ENCODE data around the gene CPLANE1. TPM values are rescaled to one million over a fixed set of nuclear protein-coding genes. Genes with fewer than 3 reads are reported as not detected.

The CPLANE1 gene
- total and polyA plus RNA-seq, 7 experiments from 2014 or later: 1.1 to 14.7 (median 9.0) TPM

- Mint-ChIP-seq H3K27ac (no peak overlapping the region), H3K4me3 (no peak overlapping the region), H3K9me3 (peaks cover 0 to 21% (median 5%) of the 10 kb centered on the region in 11 donors), H3K36me3 (peaks cover 0 to 7% (median 3%) of the 10 kb centered on the region in 5 donors), H3K27me3 (peaks cover 0 to 1% (median 0%) of the 10 kb centered on the region in 5 donors), H3K4me1 (no peaks in the 10 kb centered on the region)
- DNase-seq: no peak
- no peaks in the 10 kb centered on the region for H3K9me3 ChIP-seq (ENCODE audit: control insufficient read depth in 2 of 3, low read length in 3 of 3)
- CTCF ChIA-PET: no interaction called here
- intact Hi-C loops (cut with micrococcal nuclease): no loop called here
- H3K27me3 ChIP-seq (ENCODE audit: control insufficient read depth in 2 of 2, insufficient read depth in 2 of 2, low read length in 2 of 2): no peaks in the 10 kb centered on the region
- H3K36me3 ChIP-seq (ENCODE audit: control insufficient read depth in 2 of 3, insufficient read depth in 3 of 3, low read length in 3 of 3): no peaks in the 10 kb centered on the region
- ATAC-seq: no peak
- H3K27ac ChIP-seq (ENCODE audit: low read depth, low read length): no peak overlapping the region
- H3K4me1 ChIP-seq (ENCODE audit: control insufficient read depth in 2 of 2, insufficient read depth in 2 of 2, low read length in 2 of 2): no peaks in the 10 kb centered on the region
- no peak overlapping the region for H3K4me3 ChIP-seq (ENCODE audit: low read length)
- POLR2A ChIA-PET: no interaction called here
These were observed 6.7 kb upstream of the CPLANE1 start for GRCh38 chr5:37255774-37256358.

DNA sequence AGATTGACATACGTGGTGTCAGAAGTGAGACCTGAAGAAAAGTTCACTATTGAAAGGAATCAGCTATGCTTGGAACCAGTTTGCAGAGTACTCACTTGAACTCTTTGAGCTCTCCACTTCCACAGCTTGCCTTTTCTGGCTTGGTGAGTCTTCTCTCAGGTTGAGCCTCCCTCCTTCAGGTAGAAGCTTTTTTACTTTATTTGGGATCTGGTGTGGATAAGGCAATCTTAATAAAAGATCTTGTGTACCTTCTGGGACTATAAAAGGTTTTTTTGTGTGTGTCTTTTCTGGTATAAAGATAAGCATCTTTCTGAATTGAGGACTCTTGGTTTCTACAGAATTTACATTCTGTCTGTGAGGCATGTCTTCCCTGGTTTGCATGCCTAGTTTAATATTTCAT, 5.4 kb upstream of the CPLANE1 start:
- Mint-ChIP-seq H3K27ac (no peak overlapping the region), H3K9me3 (peaks cover 0 to 16% (median 4%) of the 10 kb centered on the region in 11 donors), H3K4me3 (no peak overlapping the region), H3K27me3 (no peaks in the 10 kb centered on the region), H3K36me3 (peaks cover 0 to 7% (median 3%) of the 10 kb centered on the region in 5 donors), H3K4me1 (peaks cover 0 to 9% (median 4%) of the 10 kb centered on the region in 7 donors)
- ChIA-PET CTCF (no interaction called here), POLR2A (no interaction called here)
- Histone ChIP-seq H3K4me1 (ENCODE audit: control insufficient read depth in 2 of 2, insufficient read depth in 2 of 2, low read length in 2 of 2) (no peaks in the 10 kb centered on the region), H3K4me3 (ENCODE audit: low read length) (no peak overlapping the region), H3K9me3 (ENCODE audit: control insufficient read depth in 2 of 3, low read length in 3 of 3) (no peaks in the 10 kb centered on the region), H3K27me3 (ENCODE audit: control insufficient read depth in 2 of 2, insufficient read depth in 2 of 2, low read length in 2 of 2) (no peaks in the 10 kb centered on the region), H3K36me3 (ENCODE audit: control insufficient read depth in 2 of 3, insufficient read depth in 3 of 3, low read length in 3 of 3) (no peaks in the 10 kb centered on the region), H3K27ac (ENCODE audit: low read depth, low read length) (no peak overlapping the region)
- intact Hi-C loops (cut with micrococcal nuclease): no loop called here
- ATAC-seq (no peak), DNase-seq (no peak)

- peaks cover 0 to 7% (median 3%) of the 10 kb centered on the region in 5 donors for H3K36me3 Mint-ChIP-seq
- Histone ChIP-seq H3K36me3 (ENCODE audit: control insufficient read depth in 2 of 3, insufficient read depth in 3 of 3, low read length in 3 of 3) (peaks cover 0 to 5% (median 0%) of the 10 kb centered on the region in 3 experiments), H3K4me3 (ENCODE audit: low read length) (no peak overlapping the region), H3K27ac (ENCODE audit: low read depth, low read length) (no peak overlapping the region), H3K9me3 (ENCODE audit: control insufficient read depth in 2 of 3, low read length in 3 of 3) (no peaks in the 10 kb centered on the region), H3K4me1 (ENCODE audit: control insufficient read depth in 2 of 2, insufficient read depth in 2 of 2, low read length in 2 of 2) (peaks cover 0 to 6% of the 10 kb centered on the region in 2 donors), H3K27me3 (ENCODE audit: control insufficient read depth in 2 of 2, insufficient read depth in 2 of 2, low read length in 2 of 2) (no peaks in the 10 kb centered on the region)
- H3K27me3 Mint-ChIP-seq: no peaks in the 10 kb centered on the region
- intact Hi-C loops (cut with micrococcal nuclease): no loop called here
- H3K9me3 Mint-ChIP-seq: peaks cover 0 to 13% (median 3%) of the 10 kb centered on the region in 11 donors
- DNase-seq (no peak), ATAC-seq (no peak)
- H3K4me1 Mint-ChIP-seq: peaks cover 0 to 25% (median 15%) of the 10 kb centered on the region in 7 donors
- H3K4me3 Mint-ChIP-seq: peak overlapping the region in 2 of 10 donors; percentile 3 to 10
- H3K27ac Mint-ChIP-seq: peak overlapping the region in 1 of 9 donors; percentile 21
- CTCF ChIA-PET: no interaction called here
- POLR2A ChIA-PET: no interaction called here
These were observed 2.5 kb upstream of the CPLANE1 start for GRCh38 chr5:37251665-37252064.

DNA sequence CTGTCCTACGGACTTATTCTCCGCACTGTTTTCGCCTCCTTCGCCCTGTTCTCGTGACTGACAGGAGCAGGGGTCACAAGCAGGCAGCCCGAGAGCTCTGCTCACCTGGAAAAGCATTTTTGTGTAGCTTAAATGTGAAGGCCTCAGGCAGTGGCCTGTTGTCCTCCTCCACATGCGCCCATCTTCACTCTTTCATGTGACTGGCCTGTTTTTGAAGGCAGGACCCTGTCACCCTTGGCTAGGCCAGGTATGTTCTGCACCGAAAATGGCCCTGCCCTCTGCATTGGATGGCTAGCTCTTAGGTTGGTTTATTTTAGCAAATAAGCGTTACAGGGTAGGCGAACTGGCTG, 614 bp upstream of the CPLANE1 start:
- peaks cover 0 to 5% (median 0%) of the 10 kb centered on the region in 3 experiments for H3K36me3 ChIP-seq (ENCODE audit: control insufficient read depth in 2 of 3, insufficient read depth in 3 of 3, low read length in 3 of 3)
- ChIA-PET CTCF (no interaction called here), POLR2A (interaction anchor here (0.8 kb wide), 1 partner anchor 35 kb away, joined by 4 read pairs; no protein-coding TSS in a partner anchor)
- Mint-ChIP-seq H3K4me3 (peak overlapping the region; percentile 84 to 94 (median 90)), H3K4me1 (peaks cover 5 to 30% (median 17%) of the 10 kb centered on the region in 7 donors), H3K9me3 (peaks cover 0 to 13% (median 2%) of the 10 kb centered on the region in 11 donors), H3K36me3 (peaks cover 0 to 6% (median 2%) of the 10 kb centered on the region in 5 donors), H3K27ac (peak overlapping the region; percentile 77 to 92 (median 86)), H3K27me3 (no peaks in the 10 kb centered on the region)
- DNase-seq (no peak), ATAC-seq (no peak)
- intact Hi-C loops (cut with micrococcal nuclease): loop anchor here (1.0 to 10.0 kb wide), 4 partner anchors 45 to 137 kb away; no protein-coding TSS in a partner anchor
- H3K27ac ChIP-seq (ENCODE audit: low read depth, low read length): peak overlapping the region; percentile 77
- H3K9me3 ChIP-seq (ENCODE audit: control insufficient read depth in 2 of 3, low read length in 3 of 3): no peaks in the 10 kb centered on the region
- no peaks in the 10 kb centered on the region for H3K27me3 ChIP-seq (ENCODE audit: control insufficient read depth in 2 of 2, insufficient read depth in 2 of 2, low read length in 2 of 2)
- H3K4me1 ChIP-seq (ENCODE audit: control insufficient read depth in 2 of 2, insufficient read depth in 2 of 2, low read length in 2 of 2): peaks cover 0 to 6% of the 10 kb centered on the region in 2 donors
- peak overlapping the region; percentile 75 for H3K4me3 ChIP-seq (ENCODE audit: low read length)

GRCh38 chr5:37248421-37248969, 681 bp downstream of the CPLANE1 start:
- Mint-ChIP-seq H3K4me3 (peak overlapping the region; percentile 81 to 93 (median 88)), H3K4me1 (peaks cover 5 to 30% (median 17%) of the 10 kb centered on the region in 7 donors), H3K9me3 (peaks cover 0 to 3% (median 0%) of the 10 kb centered on the region in 11 donors), H3K27me3 (no peaks in the 10 kb centered on the region), H3K27ac (peak overlapping the region in 7 of 9 donors; percentile 34 to 86 (median 67)), H3K36me3 (peaks cover 0 to 1% (median 0%) of the 10 kb centered on the region in 5 donors)
- H3K4me1 ChIP-seq (ENCODE audit: control insufficient read depth in 2 of 2, insufficient read depth in 2 of 2, low read length in 2 of 2): peaks cover 0 to 6% of the 10 kb centered on the region in 2 donors
- peak overlapping the region; percentile 77 for H3K27ac ChIP-seq (ENCODE audit: low read depth, low read length)
- peaks cover 0 to 5% (median 0%) of the 10 kb centered on the region in 3 experiments for H3K36me3 ChIP-seq (ENCODE audit: control insufficient read depth in 2 of 3, insufficient read depth in 3 of 3, low read length in 3 of 3)
- intact Hi-C loops (cut with micrococcal nuclease): loop anchor here (2.0 to 10.0 kb wide), 3 partner anchors 46 to 136 kb away; no protein-coding TSS in a partner anchor
- H3K4me3 ChIP-seq (ENCODE audit: low read length): peak overlapping the region; percentile 75
- CTCF ChIA-PET: no interaction called here
- no peaks in the 10 kb centered on the region for H3K9me3 ChIP-seq (ENCODE audit: control insufficient read depth in 2 of 3, low read length in 3 of 3)
- no peaks in the 10 kb centered on the region for H3K27me3 ChIP-seq (ENCODE audit: control insufficient read depth in 2 of 2, insufficient read depth in 2 of 2, low read length in 2 of 2)
- ATAC-seq: no peak
- no peak for DNase-seq
- POLR2A ChIA-PET: interaction anchor here (0.7 kb wide), 1 partner anchor 73 kb away, joined by 3 read pairs; no protein-coding TSS in a partner anchor

GRCh38 chr5:37247496-37247895, 1.7 kb downstream of the CPLANE1 start:
- CTCF ChIA-PET: interaction anchor here (0.7 kb wide), 1 partner anchor 9 kb away, joined by 3 read pairs; no protein-coding TSS in a partner anchor
- Histone ChIP-seq H3K27ac (ENCODE audit: low read depth, low read length) (no peak overlapping the region), H3K27me3 (ENCODE audit: control insufficient read depth in 2 of 2, insufficient read depth in 2 of 2, low read length in 2 of 2) (no peaks in the 10 kb centered on the region), H3K4me3 (ENCODE audit: low read length) (no peak overlapping the region), H3K9me3 (ENCODE audit: control insufficient read depth in 2 of 3, low read length in 3 of 3) (no peaks in the 10 kb centered on the region), H3K4me1 (ENCODE audit: control insufficient read depth in 2 of 2, insufficient read depth in 2 of 2, low read length in 2 of 2) (peaks cover 0 to 6% of the 10 kb centered on the region in 2 donors), H3K36me3 (ENCODE audit: control insufficient read depth in 2 of 3, insufficient read depth in 3 of 3, low read length in 3 of 3) (peaks cover 0 to 5% (median 0%) of the 10 kb centered on the region in 3 experiments)
- DNase-seq: no peak
- peaks cover 0 to 2% (median 0%) of the 10 kb centered on the region in 11 donors for H3K9me3 Mint-ChIP-seq
- H3K27ac Mint-ChIP-seq: no peak overlapping the region
- peaks cover 5 to 30% (median 17%) of the 10 kb centered on the region in 7 donors for H3K4me1 Mint-ChIP-seq
- H3K36me3 Mint-ChIP-seq: no peaks in the 10 kb centered on the region
- H3K4me3 Mint-ChIP-seq: peak overlapping the region in 9 of 10 donors; percentile 10 to 93 (median 51)
- POLR2A ChIA-PET: no interaction called here
- no peaks in the 10 kb centered on the region for H3K27me3 Mint-ChIP-seq
- no peak for ATAC-seq
- intact Hi-C loops (cut with micrococcal nuclease): loop anchor here (5.0 to 10.0 kb wide), 2 partner anchors 47 to 135 kb away; no protein-coding TSS in a partner anchor

All from naive thymus-derived CD4-positive, alpha-beta T cell (primary cell).